ENCODE measurements around the gene P2RY12. TPM values are rescaled to one million over a fixed set of nuclear protein-coding genes. Genes with fewer than 3 reads are reported as not detected.

Gene P2RY12
- total and polyA plus RNA-seq, 2 of the 8 experiments (the other 6 are each of a cell fraction or from before 2014, with no cell fraction given), result not detected

GRCh38 chr3:151393941-151394340 lies 9.4 kb upstream of the P2RY12 start:
- H3K18ac ChIP-seq (ENCODE audit: extremely low read depth, low read length), result no peak overlapping the region; the same call in 1 of the 2 replicates
- no peak overlapping the region for H3K27ac ChIP-seq (ENCODE audit: low read depth, low read length)
- H2AK5ac ChIP-seq (ENCODE audit: low read depth, low read length), result no peak overlapping the region
- ChIA-PET CTCF (ENCODE audit: partially characterized antibody) (interaction anchor here (0.8 to 1.5 kb wide), 3 partner anchors 12 to 115 kb away, joined by 3 read pairs; partner anchors contain the start of gene P2RY14), POLR2A (ENCODE audit: partially characterized antibody) (no interaction called here)
- no peaks in the 10 kb centered on the region for H3K79me1 ChIP-seq (ENCODE audit: low read depth, low read length)
- peak overlapping the region; percentile 48 to 68; a peak in 2 of 4 replicates for H3K4me2 ChIP-seq (ENCODE audit: insufficient read depth in 1 of 2, low read depth in 2 of 2, low read length in 2 of 2)
- H4K20me1 ChIP-seq (replicated peaks in 1 of 2; ENCODE audit: control insufficient read depth in 1 of 2, insufficient read depth in 2 of 2, low read length in 2 of 2), result no peaks in the 10 kb centered on the region
- peak overlapping the region; percentile 82 for H4K5ac ChIP-seq (ENCODE audit: insufficient read length, low read depth, low read length)
- H3K23ac ChIP-seq (ENCODE audit: insufficient read length), result no peak overlapping the region
- H3K9me3 ChIP-seq (ENCODE audit: insufficient read depth in 2 of 2, low read depth in 1 of 2, low read length in 1 of 2), result no peaks in the 10 kb centered on the region
- H4K91ac ChIP-seq (replicated peaks; ENCODE audit: insufficient read length, low read length), result no peak overlapping the region
- H3K9ac ChIP-seq (replicated peaks in 1 of 4; ENCODE audit: extremely low read depth in 1 of 4, low read depth in 3 of 4, low read length in 3 of 4), result no peak overlapping the region
- TF ChIP-seq CTCF (IDR thresholded peaks at IDR 0.05; ENCODE audit: control extremely low read depth in 1 of 3, insufficient read depth in 1 of 3, low read depth in 1 of 3, low read length in 3 of 3) (no peak), USF2 (IDR thresholded peaks at IDR 0.05; ENCODE audit: low read length) (no peak), ATF3 (IDR thresholded peaks at IDR 0.05; ENCODE audit: insufficient read depth, low read depth, low read length) (no peak), TEAD4 (IDR thresholded peaks at IDR 0.05; ENCODE audit: low read depth, low read length) (no peak), SIN3A (conservative IDR thresholded peaks at IDR 0.05 in 1 of 2, IDR thresholded peaks at IDR 0.05 in 1 of 2; ENCODE audit: low read depth in 1 of 2, low read length in 2 of 2) (no peak), POLR2A (IDR thresholded peaks at IDR 0.05; ENCODE audit: control extremely low read depth in 1 of 2, low read depth in 2 of 2, low read length in 2 of 2) (no peak), RFX5 (IDR thresholded peaks at IDR 0.05; ENCODE audit: borderline replicate concordance, low read depth, low read length) (no peak), KDM5A (IDR thresholded peaks at IDR 0.05; ENCODE audit: low read length) (no peak), CHD1 (IDR thresholded peaks at IDR 0.05; ENCODE audit: low read depth, low read length) (no peak)
- WGBS, 2 experiments (ENCODE audit: extremely low coverage in 1 of 2, insufficient coverage in 1 of 2, insufficient read length in 1 of 2, insufficient replicate concordance in 2 of 2, low coverage in 1 of 2, low lambda C conversion rate in 2 of 2, missing lambda C conversion rate in 1 of 2), result 10% methylated on average over 4 of the region's 4 CpGs; no CpG with 5 or more reads in 1 of the 2 experiments
- no peak overlapping the region for H4K8ac ChIP-seq (ENCODE audit: extremely low read depth, insufficient read depth, low read length)
- no peak overlapping the region for H2BK5ac ChIP-seq (ENCODE audit: low read depth, low read length)
- H3K36me3 ChIP-seq (ENCODE audit: control insufficient read depth in 2 of 4, insufficient read depth in 4 of 4, low read length in 3 of 4), result peaks cover 0 to 12% (median 1%) of the 10 kb centered on the region in 4 experiments; a peak in 4 of 8 replicates
- H3K4ac ChIP-seq (replicated peaks; ENCODE audit: insufficient read length, low read depth, low read length), result no peak overlapping the region
- no peak overlapping the region for H2AFZ ChIP-seq (ENCODE audit: low read length)
- no peak overlapping the region for H2BK15ac ChIP-seq (ENCODE audit: low read length)
- DNase-seq (ENCODE audit: low read depth in 1 of 2, low spot score in 2 of 2) (no peak), FAIRE-seq (no peak)
- H3K4me3 ChIP-seq (ENCODE audit: extremely low read depth in 1 of 4, insufficient read depth in 2 of 4, low read depth in 3 of 4, low read length in 4 of 4), result peak overlapping the region in 1 of 4 experiments; percentile 29; a peak in 1 of 8 replicates
- H2BK20ac ChIP-seq (ENCODE audit: low read length), result no peak overlapping the region
- no peaks in the 10 kb centered on the region for H3K23me2 ChIP-seq (ENCODE audit: low read depth, low read length)
- no peak overlapping the region for H2BK120ac ChIP-seq (replicated peaks; ENCODE audit: low read depth, low read length)
- H3K27me3 ChIP-seq (replicated peaks in 1 of 4; ENCODE audit: control insufficient read depth in 3 of 4, extremely low read depth in 1 of 4, insufficient read depth in 3 of 4, low read length in 3 of 4), result no peaks in the 10 kb centered on the region
- no peak overlapping the region for H3K56ac ChIP-seq (replicated peaks; ENCODE audit: insufficient read length, low read depth, low read length)
- no peaks in the 10 kb centered on the region for H3K79me2 ChIP-seq (ENCODE audit: control insufficient read depth in 1 of 2, insufficient read depth in 2 of 2, low read length in 2 of 2)
- no peak overlapping the region for H3K14ac ChIP-seq (ENCODE audit: insufficient read length)
- H3K4me1 ChIP-seq (replicated peaks in 1 of 4; ENCODE audit: control insufficient read depth in 3 of 4, insufficient read depth in 4 of 4, low read length in 3 of 4), result peaks cover 3 to 9% (median 5%) of the 10 kb centered on the region in 4 experiments
- no peak overlapping the region for H2BK12ac ChIP-seq (ENCODE audit: low read depth, low read length)

All from H1 (cell line).